Fibroblast of pulmonary artery (primary cell): Measurements from ENCODE around the gene MIF4GD.

Experiments used
- DNase-seq: peaks from one replicate; pipeline ENCODE4 v3.0.0-alpha.2; 2010; ENCODE audit warnings: low read depth
- H3K4me3 ChIP-seq: replicated peaks from 2 replicates; pipeline ENCODE4 v1.5.1; 2011; ENCODE audit warnings: low read depth, mild to moderate bottlenecking, control low read depth, low read length, moderate library complexity
- TF ChIP-seq, protein P1 (sequence below): IDR thresholded peaks from 2 replicates; pipeline ENCODE4 v1.5.1; 2011; ENCODE audit warnings: mild to moderate bottlenecking, control low read depth, low read length, inconsistent platforms; ENCODE audit errors: missing control alignments

MIF4GD gene, protein sequence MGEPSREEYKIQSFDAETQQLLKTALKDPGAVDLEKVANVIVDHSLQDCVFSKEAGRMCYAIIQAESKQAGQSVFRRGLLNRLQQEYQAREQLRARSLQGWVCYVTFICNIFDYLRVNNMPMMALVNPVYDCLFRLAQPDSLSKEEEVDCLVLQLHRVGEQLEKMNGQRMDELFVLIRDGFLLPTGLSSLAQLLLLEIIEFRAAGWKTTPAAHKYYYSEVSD

DNA sequence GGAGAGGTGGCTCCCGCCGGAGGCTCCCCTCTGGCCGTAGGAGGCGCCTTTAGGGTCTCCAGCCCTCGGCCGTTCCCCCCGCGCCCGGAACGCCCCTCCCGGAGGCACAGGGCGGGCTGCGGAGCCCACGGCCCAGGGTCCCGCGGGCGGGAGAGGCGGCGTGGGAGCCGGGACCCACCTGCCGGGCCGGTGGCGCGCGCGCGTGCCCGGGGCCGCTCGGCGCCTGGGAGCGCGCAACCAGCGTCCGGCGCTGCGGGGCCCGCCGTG lies at the start of gene MIF4GD:
Gene MIF4GD (minus strand): TSS at position 266 of the 267 bp plus-strand sequence. CDS start 1,036 bp downstream, outside the sequence.
- TF ChIP-seq, protein P1, sequence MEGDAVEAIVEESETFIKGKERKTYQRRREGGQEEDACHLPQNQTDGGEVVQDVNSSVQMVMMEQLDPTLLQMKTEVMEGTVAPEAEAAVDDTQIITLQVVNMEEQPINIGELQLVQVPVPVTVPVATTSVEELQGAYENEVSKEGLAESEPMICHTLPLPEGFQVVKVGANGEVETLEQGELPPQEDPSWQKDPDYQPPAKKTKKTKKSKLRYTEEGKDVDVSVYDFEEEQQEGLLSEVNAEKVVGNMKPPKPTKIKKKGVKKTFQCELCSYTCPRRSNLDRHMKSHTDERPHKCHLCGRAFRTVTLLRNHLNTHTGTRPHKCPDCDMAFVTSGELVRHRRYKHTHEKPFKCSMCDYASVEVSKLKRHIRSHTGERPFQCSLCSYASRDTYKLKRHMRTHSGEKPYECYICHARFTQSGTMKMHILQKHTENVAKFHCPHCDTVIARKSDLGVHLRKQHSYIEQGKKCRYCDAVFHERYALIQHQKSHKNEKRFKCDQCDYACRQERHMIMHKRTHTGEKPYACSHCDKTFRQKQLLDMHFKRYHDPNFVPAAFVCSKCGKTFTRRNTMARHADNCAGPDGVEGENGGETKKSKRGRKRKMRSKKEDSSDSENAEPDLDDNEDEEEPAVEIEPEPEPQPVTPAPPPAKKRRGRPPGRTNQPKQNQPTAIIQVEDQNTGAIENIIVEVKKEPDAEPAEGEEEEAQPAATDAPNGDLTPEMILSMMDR, result no peak
- DNase-seq, result no peak
- peak within 1 kb of the TSS; percentile 85 for H3K4me3 ChIP-seq

DNA sequence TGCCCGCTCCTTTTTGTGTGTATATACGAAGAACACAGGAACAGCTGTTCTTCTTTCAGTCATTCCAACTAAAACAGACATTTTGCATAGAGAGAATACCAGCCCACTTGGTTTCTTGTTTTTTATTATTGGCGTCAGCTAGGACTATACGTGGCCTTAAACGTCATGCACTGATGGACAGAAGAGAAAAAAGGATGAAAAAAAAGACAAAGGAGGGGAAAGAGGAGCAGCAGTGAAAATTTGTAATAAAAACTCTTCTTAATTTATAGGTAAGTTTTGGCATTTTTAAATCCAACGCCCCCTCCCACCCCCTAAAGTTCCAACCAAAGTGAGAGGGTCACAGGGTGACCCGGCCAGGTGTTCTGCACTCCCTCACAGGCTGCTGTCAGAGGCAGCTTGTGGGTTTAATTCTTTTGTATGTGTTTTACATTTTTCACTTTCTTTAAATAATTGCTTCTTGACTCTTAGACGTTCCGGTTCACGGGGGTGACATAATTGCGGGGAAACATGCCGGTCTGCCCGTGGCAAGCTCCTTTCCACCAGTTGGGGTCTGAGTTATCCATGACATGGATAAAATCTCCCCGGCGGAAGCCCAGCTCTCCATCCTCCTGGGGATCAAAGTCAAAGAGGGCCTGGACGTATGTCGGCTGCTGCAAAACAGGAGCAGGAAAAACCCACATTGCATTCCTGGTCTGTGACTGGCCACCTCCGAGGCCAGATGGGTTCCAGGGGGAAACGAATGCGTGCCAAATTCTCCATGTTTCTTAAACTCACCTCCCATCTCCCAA lies 49.1 kb upstream of the MIF4GD start:
- TF ChIP-seq, protein P1, result no peak
- H3K4me3 ChIP-seq, result no peak overlapping the region
- peak; percentile 30 for DNase-seq

DNA sequence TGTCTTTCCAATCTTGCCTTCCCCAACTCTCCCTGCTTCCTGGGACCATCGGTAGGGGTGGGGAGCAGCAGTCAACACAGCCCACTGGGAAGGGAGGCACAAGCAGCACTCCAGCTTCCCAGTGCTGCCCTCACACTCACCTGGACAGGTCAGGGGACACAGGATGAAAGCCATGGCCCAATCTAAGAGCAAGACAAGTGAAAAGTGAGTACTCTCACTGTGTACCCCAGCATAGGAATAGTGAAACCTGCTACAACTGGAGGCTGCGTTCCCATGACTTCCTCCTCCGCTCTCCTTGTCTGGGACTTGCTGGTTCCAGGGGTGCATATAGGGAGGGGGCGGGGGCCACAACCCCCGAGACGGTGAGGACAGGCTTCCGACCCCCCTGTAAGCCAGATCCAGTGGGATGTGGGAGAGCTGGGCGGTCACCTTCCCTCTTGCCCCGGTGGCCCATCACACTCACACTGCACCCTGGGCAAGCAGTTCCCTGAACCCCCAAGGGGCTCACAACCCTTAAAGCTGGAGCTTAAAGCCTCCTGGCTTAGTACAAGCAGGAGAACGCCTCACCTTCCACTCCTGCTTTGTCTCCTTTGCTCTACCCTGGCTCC lies 47.7 kb upstream of the MIF4GD start:
- TF ChIP-seq, protein P1, result no peak
- DNase-seq, result no peak
- no peak overlapping the region for H3K4me3 ChIP-seq

DNA sequence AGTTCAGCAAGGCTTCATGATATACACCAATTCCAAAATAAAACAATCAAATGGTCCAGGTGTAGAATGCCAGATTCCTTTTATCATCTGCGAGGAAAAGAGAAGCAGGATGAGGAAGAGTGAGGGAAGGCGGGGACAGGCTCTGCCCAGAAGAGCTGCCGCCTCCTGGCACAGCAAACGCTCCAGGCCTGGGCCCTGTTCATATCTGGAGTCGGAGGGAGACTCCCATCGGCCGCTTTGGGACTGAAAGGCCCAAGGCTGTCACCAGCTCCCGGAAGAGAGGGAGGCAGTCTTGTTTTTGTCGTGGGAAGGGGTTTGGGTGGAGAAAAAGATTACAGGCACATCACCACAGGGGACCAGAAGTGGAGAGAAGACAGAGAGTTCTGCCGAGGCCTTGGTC lies 47.2 kb upstream of the MIF4GD start:
- no peak for DNase-seq
- TF ChIP-seq, protein P1, result no peak
- no peak overlapping the region for H3K4me3 ChIP-seq

DNA sequence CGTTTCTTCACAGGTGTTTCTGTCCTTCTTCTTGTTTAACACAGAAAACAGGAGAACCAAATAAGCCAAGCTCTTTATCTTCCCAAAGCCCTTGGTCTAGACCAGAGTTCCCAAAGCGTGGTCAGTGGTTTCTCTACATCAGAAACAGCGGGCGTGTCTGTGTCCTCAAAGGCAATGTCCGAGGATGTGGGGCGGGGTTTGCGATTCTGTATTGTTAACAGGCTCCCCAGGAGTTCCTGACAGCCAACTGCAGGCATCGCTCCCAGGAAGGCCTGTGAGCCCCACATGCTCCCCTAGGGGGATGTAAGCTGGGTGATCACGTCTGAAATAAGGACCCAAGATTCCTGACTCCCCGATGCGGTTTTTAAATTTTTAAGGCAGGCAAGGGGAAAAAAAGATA lies 46.6 kb upstream of the MIF4GD start:
- no peak overlapping the region for H3K4me3 ChIP-seq
- TF ChIP-seq, protein P1, result no peak
- no peak for DNase-seq

DNA sequence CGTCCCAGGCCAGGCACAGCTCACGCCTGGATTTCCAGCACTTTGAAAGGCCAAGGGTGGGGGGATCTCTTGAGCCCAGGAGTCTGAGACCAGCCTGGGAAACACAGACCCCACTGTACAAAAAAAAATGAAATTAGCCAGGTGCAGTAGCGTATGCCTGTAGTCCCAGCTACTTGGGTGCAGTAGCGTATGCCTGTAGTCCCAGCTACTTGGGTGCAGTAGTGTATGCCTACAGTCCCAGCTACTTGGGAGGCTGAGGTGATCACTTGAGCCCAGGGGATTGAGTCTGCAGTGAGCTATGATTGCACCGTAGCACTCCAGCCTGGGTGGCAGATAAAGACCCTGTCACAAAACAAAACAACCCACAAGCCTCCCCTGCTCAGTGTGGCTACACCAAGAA lies 45.2 kb upstream of the MIF4GD start:
- DNase-seq, result no peak
- no peak overlapping the region for H3K4me3 ChIP-seq
- TF ChIP-seq, protein P1, result no peak
